DMS114 treated with DMSO at 0.1 percent for 48 hours (cell line): Measurements from ENCODE around the gene MED29.

Experiments used
- DNase-seq: peaks from one replicate; lab custom pipeline; 2025; ENCODE audit not compliant: unreplicated experiment; lab: John Stamatoyannopoulos, UW

Gene MED29

DNA sequence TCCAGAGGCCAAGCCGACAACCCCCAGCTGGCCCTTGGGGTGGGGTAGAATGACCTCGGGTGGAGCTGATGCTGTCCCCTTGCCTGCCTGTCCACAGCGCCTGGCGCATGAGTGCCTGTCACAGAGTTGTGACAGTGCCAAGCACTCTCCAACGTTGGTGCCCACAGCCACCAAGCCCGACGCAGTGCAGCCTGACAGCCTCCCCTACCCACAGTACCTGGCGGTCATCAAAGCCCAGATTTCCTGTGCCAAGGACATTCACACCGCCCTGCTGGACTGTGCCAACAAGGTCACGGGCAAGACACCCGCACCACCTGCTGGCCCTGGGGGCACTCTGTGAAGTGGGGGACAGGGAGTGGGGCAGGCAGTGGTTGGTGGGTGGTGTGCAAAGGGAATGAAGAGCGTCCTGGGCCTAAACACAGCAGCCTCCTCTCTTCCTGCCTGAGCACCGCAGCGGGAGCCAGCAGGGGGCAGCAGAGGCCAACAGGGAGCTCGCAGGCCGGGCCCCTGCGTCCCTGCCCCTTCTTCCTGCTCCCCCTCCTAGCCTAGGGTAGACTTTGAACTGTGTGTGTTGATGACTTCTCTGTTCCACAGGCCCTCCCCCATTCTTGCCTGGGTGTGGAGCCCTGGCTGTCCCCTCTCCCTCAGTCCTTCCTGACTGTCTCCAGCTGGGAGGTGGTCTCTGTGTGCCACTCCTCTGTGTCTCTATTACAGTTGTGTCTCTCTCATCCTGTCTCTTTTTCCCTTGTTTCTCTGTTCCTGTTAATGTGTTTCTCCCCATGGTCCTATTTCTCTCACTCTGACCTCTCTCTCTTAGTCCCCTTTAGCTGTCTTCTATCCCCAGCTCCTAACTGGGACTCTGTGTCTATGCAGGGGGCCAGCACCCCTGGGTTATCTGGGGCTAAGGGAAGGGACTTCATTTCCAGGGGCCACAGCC, 6.5 kb downstream of the MED29 start:
- DNase-seq, result peak; percentile 42

DNA sequence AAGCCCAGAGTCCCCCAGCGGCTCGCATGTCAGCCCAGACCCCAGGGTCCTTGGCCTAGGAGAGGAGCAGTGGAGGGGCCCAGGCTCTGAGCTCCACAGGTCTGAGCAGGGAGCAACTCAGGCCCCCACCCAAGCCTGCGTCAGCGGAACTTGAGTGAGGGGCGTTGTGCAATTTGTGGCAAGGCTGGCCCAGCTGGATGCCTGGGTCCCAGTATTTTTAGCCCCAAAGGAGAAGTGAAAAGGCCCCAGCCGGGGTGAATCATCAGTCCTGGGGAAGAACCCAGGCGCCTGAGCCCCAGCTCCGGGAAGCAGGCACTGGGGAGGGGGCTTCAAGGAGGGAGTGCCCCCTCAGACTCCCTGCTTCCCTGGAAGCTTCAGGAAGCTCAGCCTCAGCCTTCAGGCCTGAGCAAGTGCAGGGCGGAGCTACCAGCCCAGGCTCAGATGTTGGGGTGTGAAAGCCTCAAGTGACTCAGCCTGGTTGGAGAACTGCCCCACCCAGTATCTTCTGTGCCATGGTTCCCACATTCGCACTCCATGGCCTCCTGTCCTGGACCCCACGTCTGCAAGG, 7.2 kb downstream of the MED29 start:
- DNase-seq, result no peak

DNA sequence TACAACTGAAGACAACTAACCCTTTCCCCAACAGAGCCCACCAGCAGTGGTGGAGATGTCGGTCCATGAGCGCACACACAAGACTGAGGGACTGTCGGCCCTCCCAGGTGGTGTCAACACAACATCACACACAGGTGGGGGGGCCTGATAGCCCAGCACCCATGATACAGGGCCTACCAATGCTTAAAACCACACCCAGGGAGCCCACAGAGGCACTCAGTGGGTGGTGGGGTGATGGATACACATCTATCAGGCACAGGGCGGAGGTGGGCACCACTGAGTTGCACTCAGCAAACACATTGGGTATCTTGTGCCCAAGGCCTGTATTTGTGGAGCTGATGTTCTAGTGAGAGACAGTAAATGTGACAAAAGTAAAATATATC, 8.5 kb downstream of the MED29 start:
- no peak for DNase-seq

DNA sequence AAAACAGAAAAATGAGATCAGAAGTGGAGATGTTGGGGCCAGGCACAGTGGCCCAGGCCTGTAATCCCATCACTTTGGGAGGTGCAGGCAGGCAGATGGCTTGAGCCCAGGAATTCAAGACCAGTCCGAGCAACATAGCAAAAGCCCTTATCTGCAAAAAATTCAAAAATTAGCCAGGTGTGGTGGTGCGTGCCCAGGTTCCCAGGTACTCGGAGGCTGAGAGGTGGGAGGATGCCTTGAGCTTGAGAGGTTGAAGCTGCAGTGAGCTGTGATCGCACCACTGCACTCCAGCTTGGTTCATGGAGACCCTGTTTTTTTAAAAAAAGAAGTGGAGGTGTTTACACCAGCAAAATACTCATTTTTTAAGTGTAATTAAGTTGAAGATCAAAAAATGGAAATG, 8.9 kb downstream of the MED29 start:
- DNase-seq, result no peak

DNA sequence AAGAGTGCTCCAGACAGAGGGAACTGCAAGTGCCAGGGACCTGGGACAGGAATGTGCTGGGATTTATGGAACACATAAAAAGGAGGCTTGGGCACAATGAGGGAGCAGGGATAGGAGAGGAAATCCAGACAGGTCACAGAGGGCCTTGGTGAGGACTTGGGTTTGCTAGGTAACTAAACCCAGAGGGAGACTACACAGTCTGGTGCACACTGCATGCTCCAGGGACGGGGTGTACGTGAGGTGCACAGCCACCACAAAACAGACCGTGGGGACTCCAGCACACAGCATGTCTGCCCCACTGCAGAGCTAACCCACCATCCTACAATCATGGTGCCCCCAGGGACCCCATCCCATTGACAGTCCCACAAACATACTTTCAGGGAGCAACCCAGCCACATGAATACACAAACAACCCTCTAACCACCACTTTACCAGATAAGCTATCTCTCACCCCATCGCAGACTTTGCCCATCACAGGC, 9.9 kb downstream of the MED29 start:
- DNase-seq, result no peak

DNA sequence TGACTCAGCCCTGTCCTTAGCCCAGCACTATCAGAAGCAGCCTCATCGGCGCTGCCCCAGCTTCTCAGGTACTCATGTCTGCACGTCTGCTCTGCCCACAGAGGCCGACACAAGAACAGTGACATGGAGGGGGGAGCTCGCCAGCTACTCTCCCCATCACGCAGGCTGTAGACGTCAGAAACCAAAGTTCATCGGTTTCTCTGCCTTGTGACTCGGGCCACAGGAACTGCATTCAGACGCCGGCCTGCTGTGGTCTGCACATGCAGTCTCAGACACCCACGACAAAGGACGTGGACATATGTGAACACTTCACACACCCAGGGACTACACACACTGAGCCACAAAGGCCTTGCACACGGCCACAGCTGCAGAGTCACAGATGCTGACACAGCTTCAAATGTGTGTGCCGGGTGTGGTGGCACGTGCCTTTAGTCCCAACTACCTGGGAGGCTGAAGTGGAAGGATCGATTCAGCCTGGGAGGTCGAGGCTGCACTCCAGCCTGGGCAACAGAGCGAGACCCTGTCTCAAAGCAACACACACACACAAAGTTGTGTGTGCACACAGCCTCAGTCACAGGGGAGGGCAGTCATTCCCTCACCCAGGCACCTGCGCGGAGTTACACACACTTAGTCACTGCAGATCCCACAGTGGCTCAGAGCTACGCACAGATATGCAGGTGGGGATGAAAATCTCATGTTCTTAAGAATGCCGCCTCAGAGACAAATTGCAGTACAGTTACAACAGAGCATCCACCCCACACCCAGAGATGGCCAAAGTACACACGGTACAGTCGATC, 10.6 kb downstream of the MED29 start:
- DNase-seq, result no peak

DNA sequence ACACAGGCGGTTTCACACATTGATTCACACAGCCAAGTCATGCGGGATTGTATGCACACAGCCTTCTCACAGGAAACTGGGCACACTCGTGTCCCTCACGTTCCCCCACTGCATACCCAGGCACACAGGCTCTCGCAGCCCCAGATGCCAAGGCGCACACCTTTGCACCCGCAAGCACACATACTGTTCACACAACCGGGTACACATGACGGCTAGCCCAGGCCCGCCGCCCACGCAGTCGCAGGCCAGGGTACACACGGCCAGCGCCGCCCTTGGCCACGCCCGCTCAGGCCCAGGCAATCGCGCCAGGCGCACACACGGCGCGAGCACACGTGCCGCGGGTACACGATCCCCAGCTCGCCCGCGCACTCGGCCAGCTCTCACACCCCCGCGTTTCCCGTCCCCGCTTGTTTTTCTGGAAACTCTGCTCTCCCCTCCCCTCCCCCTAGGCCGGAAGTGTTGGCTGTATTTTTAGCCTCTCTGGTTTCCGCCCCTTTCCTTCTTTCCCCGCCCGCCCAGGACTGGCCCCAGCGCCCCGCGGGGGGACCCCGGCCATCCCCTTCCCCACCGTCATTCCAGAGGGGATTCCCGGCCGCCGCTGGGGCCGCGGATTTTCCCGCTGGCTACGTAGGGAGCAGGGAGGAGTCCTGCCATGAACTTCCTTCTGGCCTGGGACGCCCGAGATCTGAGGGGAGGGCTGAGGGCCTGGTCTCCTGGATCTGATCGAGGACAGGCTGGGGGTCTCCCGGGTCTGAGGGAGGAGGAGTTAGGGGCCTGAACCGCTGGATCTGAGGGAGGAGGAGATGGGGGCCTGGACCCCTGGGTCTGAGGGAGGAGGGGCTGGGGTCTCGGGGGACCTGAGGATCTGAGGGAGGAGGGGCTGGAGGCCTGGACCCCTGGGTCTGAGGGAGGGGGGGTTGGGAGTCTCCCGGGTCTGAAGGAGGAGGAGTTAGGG, 11.4 kb downstream of the MED29 start:
- DNase-seq, result peak; percentile 20

DNA sequence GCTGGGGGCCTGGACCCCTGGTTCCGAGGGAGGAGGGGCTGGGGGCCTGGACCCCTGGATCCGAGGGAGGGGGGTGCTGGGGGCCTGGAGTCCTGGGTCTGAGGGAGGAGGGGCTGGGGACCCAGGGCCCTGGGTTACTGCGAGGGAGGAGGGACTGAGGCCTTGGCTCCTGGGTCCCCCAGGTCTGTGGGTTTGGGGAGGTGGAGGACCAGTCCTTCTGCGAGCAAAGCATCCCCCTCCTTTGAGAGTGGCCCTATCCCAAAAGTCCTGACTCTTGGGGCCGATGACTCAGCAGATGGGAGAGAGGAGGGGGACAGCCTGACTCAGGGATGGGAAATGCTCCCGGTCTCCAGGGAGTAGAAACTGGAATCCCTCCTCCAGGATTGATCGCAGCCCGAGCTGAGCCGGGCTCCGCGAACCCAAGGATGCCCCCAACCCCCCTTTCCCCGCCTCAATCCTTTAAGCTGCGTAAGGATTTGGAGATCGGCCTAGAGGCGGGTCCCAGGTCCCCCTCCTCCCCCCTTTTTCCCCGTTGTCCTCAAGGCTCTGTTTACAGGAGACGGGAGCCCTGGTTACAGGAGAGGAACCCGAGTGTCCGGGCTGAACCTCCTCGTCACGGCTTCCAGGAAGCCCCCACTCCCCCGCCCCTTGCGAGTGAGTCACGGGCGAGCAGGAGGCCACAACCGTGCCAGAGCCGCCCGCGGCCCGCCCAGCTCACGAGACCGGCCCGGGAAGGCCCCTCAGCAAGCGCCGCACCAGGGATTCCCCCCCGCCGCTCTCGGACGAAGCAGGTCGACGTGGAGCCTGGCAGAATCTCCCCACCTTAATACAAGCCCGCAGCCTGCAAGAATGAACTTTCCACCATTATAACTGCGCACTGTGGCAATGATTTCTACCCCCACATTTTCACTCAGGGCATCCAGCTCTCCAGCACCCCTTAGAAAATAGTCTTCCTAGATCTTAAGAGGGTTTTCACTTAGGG, 12.4 kb downstream of the MED29 start:
- DNase-seq, result peak; percentile 23

DNA sequence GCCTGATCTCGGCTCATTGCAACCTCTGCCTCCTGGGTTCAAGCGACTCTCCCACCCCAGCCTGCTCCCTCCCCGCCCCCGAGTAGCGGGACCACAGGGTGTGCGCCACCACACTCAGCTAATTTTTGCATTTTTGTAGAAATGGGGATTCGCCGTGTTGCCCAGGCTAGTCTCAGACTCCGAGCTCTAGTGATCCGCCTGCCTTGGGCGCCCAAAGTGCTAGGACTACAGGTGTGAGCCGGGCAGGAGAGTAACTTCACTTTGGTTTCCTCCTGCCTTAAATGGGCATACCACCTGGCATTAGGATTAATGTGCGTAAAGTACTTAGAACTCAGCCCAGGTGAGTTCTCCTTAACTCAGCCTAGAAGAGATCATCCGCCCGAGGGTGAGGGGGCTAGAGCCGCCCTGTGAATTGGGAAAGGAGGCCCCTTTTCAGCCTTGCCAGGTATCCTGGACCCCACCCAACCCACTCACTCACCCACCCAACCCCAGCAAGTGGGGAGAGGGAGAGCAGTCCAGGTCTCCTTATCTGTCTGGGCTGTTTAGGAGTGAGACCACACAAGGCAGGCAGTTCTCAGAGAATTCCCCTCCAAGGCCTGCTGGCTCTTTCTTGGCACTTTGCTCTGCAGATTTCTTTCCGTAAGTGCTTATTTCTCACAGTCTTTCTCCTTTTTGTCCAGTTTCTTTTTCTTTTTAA, 14.2 kb downstream of the MED29 start:
- no peak for DNase-seq

DNA sequence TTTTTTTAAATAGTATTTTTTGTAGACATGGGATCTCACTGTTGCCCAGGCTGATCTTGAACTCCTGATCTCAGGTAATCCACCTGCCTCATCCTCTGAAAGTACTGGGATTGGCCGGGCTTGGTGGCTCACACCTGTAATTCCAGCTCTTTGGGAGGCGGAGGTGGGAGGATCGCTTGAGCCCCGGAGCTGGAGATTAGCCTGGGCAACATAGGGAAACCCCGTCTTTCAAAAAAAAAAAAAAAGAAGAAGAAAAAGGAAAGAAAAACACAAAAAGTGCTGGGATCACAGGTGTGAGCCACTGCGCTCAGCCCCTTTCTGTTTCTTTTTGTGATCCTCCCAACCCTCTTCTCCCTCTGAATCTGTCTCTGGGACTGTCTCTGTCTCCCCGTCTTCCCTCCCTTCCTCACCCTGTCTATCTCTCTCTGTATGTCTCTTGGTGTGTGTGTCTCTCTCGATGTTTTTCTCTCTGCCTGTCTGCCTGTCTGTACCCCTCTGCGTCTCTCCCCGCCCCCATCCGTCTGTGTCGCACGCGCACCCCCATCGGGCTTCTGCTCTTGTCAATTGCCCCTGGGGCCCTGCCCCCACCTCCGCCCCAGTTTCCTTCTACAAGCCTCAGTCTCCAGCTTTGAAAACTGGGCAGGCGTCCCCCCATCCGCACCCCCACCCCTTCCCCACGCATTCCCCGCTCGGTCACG, 14.9 kb downstream of the MED29 start:
- peak; percentile 50 for DNase-seq

DNA sequence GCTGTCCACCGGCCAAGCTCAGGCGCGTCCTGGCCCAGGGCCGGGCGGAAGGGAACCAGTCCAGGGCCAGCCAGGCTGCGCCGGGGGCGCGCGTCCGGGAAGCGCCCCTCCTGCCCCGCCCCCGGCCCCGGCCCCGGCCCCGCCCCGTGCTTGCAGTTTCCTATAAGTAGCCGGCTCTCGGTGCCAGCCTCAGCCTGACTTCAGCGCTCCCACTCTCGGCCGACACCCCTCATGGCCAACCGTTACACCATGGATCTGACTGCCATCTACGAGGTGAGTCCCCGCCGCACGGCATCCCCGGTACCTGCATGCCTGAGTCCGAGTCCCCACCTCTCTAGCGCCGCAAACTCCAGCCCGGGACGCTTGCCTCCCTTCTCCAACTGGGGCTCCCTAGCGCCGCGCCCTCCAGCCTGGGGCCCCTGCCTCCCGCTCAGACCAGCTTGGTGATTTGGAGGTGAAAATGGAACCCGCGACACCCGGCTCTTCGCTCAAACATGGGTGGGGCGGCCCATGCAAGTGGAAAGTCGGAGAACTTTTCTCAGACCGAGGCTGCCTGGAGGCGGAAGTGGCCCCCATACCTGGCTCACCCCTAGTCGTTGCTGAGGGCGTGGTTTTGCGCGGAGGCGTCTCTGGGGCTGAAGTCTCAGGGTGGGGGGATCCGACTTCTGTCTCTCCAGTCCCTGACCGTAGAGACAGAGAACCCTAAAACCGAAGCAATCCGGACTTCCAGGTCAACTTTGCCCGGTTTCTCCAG, 15.7 kb downstream of the MED29 start, which contains the start of gene ZFP36:
Gene ZFP36 (plus strand): TSS at position 192 of the 754 bp plus-strand sequence. CDS start 58 bp downstream, at position 250.
- peak; percentile 68 for DNase-seq

DNA sequence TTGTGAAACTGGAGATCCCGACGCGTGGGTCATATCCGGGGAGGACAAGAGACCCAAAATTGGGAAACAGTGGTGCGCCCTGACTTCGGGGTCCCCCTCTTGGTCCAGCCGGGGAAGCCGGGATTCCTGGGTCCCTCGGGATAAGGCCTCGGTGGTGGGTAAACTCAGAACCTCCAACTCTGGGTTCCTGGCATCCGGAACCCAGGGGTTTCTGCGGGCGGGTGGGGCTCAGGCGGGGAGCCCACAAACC, 16.2 kb downstream of the MED29 start:
- DNase-seq, result no peak

DNA sequence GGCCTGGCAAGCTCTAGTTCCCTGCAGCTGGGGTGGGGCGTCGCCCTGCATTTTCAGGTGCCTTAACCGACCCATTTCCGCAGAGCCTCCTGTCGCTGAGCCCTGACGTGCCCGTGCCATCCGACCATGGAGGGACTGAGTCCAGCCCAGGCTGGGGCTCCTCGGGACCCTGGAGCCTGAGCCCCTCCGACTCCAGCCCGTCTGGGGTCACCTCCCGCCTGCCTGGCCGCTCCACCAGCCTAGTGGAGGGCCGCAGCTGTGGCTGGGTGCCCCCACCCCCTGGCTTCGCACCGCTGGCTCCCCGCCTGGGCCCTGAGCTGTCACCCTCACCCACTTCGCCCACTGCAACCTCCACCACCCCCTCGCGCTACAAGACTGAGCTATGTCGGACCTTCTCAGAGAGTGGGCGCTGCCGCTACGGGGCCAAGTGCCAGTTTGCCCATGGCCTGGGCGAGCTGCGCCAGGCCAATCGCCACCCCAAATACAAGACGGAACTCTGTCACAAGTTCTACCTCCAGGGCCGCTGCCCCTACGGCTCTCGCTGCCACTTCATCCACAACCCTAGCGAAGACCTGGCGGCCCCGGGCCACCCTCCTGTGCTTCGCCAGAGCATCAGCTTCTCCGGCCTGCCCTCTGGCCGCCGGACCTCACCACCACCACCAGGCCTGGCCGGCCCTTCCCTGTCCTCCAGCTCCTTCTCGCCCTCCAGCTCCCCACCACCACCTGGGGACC, 16.6 kb downstream of the MED29 start:
- DNase-seq, result no peak

DNA sequence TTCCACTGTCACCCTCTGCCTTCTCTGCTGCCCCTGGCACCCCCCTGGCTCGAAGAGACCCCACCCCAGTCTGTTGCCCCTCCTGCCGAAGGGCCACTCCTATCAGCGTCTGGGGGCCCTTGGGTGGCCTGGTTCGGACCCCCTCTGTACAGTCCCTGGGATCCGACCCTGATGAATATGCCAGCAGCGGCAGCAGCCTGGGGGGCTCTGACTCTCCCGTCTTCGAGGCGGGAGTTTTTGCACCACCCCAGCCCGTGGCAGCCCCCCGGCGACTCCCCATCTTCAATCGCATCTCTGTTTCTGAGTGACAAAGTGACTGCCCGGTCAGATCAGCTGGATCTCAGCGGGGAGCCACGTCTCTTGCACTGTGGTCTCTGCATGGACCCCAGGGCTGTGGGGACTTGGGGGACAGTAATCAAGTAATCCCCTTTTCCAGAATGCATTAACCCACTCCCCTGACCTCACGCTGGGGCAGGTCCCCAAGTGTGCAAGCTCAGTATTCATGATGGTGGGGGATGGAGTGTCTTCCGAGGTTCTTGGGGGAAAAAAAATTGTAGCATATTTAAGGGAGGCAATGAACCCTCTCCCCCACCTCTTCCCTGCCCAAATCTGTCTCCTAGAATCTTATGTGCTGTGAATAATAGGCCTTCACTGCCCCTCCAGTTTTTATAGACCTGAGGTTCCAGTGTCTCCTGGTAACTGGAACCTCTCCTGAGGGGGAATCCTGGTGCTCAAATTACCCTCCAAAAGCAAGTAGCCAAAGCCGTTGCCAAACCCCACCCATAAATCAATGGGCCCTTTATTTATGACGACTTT, 17.4 kb downstream of the MED29 start:
- no peak for DNase-seq

DNA sequence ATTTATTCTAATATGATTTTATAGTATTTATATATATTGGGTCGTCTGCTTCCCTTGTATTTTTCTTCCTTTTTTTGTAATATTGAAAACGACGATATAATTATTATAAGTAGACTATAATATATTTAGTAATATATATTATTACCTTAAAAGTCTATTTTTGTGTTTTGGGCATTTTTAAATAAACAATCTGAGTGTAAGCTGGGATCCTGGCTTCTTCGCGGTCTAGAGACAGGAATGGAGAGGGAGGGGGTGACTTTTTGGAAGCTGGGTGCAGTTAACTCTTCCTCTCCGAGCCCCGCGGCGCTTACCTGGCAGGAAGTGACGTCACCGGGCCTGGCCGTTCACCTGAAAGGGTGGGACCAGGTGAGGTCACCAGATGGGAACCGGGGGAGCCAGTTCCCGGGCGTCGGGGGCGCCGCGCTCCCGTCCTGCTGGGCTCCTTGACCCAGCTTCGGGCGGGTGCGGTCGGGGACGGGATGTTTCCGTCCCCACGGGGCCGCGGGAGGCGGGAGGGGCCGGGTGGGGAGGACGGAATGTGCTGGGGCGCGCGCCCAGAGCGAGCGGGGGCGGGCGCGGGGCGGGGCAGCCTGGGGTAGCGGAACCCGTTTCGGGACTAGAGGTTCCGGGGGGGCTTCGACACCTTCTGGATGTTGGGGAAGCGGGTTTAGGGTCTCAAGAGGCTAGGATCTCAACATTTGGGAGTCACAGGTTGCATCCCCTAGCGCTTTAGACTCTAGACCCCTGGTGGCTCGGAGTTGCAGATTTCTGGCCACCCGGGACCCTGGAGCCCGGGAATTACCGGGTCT, 18.2 kb downstream of the MED29 start:
- DNase-seq, result no peak
